Activated CD8-positive, alpha-beta memory T cell treated with anti-CD3 and anti-CD28 coated beads, Interleukin-2, amount 50 U/mL, for 24 hours (primary cell): ENCODE data around the gene RNF113B.

ENCODE experiments used
- DNase-seq: peaks from one replicate; pipeline ENCODE4 v3.0.0-alpha.2; 2020; ENCODE audit errors: extremely low read depth

Gene RNF113B

DNA sequence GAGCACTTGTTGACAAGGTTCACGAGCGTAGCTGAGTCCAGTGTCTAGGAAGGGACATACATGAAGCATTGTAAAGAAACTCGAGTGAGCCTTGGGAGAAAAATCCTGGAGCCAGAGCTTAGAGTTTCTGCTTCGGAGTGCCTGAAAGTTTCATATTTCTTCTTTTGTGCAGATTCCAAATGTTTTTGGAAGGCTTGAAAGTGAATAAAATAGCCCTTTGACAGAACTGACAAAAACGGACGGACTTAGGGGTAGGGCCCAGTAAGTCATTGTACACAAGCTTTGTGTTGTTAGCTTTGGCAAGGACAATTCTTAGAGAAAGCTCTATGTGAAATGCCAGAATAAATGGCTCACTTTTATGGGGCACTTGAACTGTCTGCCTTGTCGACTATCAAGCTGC lies 2.8 kb downstream of the RNF113B start:
- no peak for DNase-seq

- DNase-seq, result no peak
Measured at GRCh38 chr13:98173431-98174152, 3.5 kb downstream of the RNF113B start.

- DNase-seq, result no peak
Measured at GRCh38 chr13:98172590-98173422, 4.3 kb downstream of the RNF113B start.

GRCh38 chr13:98171900-98172589 lies 5.0 kb downstream of the RNF113B start:
- DNase-seq, result no peak

DNA sequence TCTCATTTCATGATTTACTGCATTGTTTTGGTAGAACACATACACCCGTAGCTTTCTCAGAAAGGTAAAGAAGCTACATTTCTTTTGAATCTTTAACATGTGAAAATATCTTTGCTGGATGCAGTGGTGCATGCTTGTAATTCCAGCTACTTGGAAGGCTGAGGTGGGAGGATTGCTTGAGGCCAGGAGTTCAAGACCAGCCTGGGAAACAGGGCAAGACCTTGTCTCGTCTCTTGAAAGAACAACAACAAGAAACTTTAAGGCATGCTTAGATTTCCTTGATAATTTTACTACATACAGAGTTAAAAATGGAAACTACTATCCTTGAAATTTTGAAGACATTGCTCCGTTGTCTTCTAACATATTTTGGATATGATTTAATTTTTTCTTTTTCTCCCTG lies 7.7 kb downstream of the RNF113B start:
- no peak for DNase-seq

GRCh38 chr13:98162935-98163334 lies 14.1 kb downstream of the RNF113B start:
- no peak for DNase-seq

GRCh38 chr13:98158172-98158899 lies 18.7 kb downstream of the RNF113B start:
- DNase-seq, result no peak

- no peak for DNase-seq
Measured at GRCh38 chr13:98157609-98158008, 19.5 kb downstream of the RNF113B start.

GRCh38 chr13:98157188-98157587 lies 19.9 kb downstream of the RNF113B start:
- DNase-seq, result no peak

- no peak for DNase-seq
Measured at GRCh38 chr13:98156259-98156658, 20.8 kb downstream of the RNF113B start.

- DNase-seq, result no peak
Measured at GRCh38 chr13:98155475-98156109, 21.5 kb downstream of the RNF113B start.

- DNase-seq, result no peak
Measured at GRCh38 chr13:98150832-98151479, 26.1 kb downstream of the RNF113B start.

- DNase-seq, result no peak
Measured at GRCh38 chr13:98147521-98147920, 29.5 kb downstream of the RNF113B start.

- no peak for DNase-seq
Measured at GRCh38 chr13:98144801-98145350, 32.2 kb downstream of the RNF113B start.

- no peak for DNase-seq
Measured at GRCh38 chr13:98144027-98144741, 32.9 kb downstream of the RNF113B start.

GRCh38 chr13:98143601-98144026 lies 33.5 kb downstream of the RNF113B start:
- no peak for DNase-seq

DNA sequence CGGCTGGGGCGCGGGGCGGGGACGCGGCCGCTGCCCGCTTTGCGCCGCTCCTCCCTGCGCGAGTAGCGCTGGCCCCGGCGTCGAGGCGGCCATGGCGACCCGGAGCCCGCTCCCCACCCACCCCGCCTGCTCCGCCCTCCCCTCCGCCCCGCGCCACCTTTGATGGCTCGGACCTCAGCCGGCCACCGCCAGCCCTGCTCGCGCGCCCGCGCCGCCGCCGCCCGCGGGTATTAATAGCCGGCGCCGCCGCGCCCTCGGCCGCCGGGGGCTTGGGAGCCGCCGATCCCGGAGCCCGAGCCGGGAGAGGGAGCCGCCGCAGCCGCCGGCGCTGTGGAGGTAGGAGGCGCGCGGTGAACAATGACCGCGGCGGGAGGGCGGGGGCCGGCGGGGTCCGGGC lies 33.9 kb downstream of the RNF113B start:
- DNase-seq, result no peak

GRCh38 chr13:98142380-98143156 lies 34.5 kb downstream of the RNF113B start, which contains the start of gene FARP1:
Gene FARP1, plus strand, starts transcription at chr13:98143094. Its CDS starts 70,149 bp downstream, at chr13:98213243.
- DNase-seq, result no peak
